Nucleus accumbens (tissue), 56 donors: Measurements from ENCODE around the gene HAT1.

Experiments
- DNase-seq, 56 donors: peaks; one replicate each; lab custom pipeline; 2025; lab: John Stamatoyannopoulos, UW

The HAT1 gene

GRCh38 chr2:171913517-171913916, 8.7 kb upstream of the HAT1 start:
- DNase-seq, result no peak

DNA sequence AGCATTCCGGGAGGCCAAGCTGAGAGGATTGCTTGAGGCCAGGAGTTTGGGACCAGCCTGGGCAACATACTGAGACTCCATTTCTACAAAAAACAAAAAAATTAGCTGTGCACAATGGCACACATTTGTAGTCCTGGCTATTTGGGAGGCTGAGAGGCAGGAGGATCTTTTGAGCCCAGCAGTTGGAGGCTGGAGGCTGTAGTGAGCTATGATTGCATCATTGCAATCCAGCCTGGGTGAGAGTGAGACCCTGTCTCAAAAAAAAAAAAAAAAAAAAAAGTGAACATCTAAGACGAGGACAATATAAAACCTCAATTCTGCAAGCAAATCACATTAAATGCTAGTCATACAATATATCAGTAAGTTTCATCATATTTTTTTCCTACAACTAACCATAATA, 2.8 kb upstream of the HAT1 start:
- DNase-seq, result no peak

GRCh38 chr2:171921970-171922229, 361 bp upstream of the HAT1 start:
- no peak for DNase-seq

DNA sequence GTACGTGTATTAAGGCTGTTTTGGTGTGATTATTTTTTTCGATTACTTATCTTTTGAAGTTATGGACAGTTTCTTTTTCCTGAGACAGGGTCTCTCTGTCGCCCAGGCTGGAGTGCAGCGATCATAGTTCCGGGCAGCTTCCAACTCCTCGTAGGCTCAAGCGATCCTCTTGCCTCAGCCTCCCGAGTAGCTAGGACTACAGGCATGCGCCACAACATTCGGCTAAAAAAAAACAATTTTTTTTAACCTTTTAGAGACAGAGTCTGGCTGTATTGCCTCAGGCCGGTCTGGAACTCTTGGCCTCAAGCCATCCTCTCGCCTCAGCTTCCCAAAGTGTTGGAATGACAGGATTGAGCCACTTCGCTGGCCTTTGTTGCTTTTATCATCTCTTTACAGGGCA, 945 bp downstream of the HAT1 start:
- DNase-seq, result no peak

- DNase-seq, result no peak
Observed at GRCh38 chr2:171924170-171924942, 2.1 kb downstream of the HAT1 start.

DNA sequence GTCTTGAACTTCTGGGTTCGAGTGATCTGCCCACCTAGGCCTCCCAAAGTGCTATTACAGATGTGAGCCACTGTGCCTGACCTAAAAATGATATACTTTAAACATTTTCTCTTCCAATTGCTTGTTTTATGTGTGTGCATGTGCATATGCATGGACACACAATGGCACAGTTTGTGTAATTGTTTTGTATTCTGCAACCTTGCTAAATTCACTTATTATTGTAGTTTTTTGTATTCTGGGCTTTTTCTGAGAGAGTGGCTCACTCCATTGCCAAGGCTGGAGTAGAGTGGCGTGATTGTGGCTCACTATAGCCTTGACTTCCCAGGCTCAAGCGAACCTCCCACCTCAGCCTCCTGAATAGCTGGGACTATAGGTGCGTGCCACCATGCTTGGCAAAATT, 8.1 kb downstream of the HAT1 start:
- no peak for DNase-seq

GRCh38 chr2:171939058-171939742, 16.9 kb downstream of the HAT1 start:
- no peak for DNase-seq

GRCh38 chr2:171939743-171940071, 17.4 kb downstream of the HAT1 start:
- DNase-seq, result no peak

GRCh38 chr2:171941316-171941699, 19.0 kb downstream of the HAT1 start:
- DNase-seq, result no peak

DNA sequence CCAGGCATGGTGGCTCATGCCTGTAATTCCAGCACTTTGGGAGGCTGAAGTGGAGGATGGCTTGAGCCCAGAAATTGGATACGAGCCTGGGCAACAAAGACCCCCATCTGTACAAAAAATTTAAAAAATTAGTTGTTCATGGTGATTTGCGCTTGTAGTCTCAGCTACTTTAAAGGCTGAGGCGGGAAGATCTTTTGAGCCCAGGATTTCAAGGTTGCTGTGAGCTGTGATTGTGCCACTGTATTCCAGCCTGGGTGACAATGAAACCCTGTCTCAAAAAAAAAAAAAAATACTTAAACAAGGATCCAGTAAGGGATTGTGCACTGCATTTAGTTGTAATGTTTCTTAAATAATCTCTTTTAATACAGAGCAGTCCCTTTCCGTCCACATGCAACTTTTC, 21.6 kb downstream of the HAT1 start:
- no peak for DNase-seq

DNA sequence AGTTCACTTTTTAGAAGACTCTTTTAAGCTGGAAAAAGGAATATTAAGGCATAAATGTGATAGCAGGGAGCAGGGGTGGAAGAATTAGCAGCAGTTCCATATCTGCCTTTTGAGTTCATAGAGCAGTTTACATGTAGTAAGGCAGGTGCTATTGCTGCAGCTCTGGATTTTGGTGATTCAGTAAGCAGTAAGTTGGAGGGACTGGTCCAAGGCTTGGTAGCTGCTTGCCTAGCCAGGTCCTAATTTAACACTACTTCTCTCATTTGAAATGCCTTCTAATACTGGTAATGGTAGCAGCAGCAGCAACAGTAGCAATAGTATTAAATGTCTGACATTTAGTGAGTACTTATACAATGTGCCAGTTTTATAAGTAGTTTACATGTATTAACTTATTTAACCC, 30.0 kb downstream of the HAT1 start:
- DNase-seq, result no peak

GRCh38 chr2:171952748-171953147, 30.5 kb downstream of the HAT1 start:
- no peak for DNase-seq

GRCh38 chr2:171956135-171956825, 34.0 kb downstream of the HAT1 start:
- DNase-seq, result no peak

DNA sequence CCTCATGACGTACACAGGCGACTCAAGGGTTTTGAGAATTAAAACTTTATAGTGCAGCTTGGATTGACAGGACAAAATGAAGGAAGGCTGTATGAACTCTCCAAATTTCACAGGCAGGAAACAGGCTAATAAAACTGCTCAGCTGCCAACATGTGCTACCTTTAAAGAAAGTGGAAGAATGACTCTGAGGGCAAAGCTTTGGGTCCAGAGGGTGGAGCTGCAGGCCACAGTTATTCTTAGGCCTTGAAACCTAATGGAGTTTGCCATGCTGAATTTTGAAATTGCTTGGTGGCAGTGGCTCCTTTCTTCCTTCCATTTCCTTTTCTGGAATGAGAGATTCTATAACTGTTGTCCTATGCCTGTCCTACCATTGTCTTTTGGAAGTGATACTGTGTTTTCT, 34.8 kb downstream of the HAT1 start:
- DNase-seq, result no peak

- DNase-seq, result no peak
Observed at GRCh38 chr2:171958475-171958874, 36.2 kb downstream of the HAT1 start.

- no peak for DNase-seq
Observed at GRCh38 chr2:171959998-171960397, 37.7 kb downstream of the HAT1 start.

- DNase-seq, result no peak
Observed at GRCh38 chr2:171960570-171960969, 38.3 kb downstream of the HAT1 start.

DNA sequence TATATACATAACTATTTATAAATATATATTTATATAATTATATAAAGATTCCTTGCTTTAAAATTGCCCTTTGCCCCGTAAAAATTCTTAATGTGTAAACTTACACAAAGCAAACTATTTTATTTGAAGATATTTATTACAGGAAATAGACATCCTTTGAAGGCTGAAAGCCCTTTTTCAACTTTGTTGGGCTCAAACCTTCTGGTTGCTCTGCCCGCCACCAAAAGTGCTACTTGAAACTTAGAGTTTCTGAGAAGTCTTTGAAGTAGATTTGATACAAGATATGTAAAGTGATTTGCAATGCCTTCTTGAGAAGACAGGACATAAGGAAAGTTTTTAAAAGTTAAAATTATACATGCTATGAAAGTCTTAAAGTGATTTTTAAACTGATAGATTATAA, 40.9 kb downstream of the HAT1 start:
- DNase-seq, result no peak

DNA sequence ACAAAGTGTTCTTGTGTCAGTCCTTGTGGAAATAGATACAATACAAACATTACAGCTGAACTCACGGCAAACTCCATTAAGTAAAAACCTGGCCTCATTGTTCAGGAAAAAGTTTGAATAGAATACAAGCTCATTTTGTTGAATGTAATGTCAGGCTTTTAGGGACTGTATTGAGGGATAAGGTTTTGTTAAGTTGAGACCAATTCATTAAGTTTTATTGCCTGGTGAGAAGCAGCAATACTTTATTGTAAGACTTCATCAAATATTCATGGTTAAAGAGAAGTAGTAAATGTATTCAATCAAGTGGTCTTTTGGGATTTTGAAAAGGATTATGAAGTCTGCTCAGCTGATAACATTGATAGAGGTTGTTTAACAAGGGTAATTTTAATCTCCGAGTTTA, 42.0 kb downstream of the HAT1 start:
- DNase-seq, result no peak

DNA sequence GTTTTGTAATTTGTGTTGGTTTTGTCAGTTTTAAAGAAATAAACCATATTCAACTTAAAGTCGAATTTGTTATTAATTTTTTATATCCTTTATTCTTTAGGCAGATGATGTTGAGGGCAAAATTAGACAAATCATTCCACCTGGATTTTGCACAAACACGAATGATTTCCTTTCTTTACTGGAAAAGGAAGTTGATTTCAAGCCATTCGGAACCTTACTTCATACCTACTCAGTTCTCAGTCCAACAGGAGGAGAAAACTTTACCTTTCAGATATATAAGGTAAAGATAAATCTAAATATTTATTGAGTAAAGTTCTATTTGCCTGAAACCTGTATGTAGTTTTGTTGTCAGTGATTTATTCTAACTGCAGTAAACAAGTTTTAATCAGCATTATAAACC, 43.0 kb downstream of the HAT1 start:
- no peak for DNase-seq

GRCh38 chr2:171965661-171966060, 43.4 kb downstream of the HAT1 start:
- no peak for DNase-seq

DNA sequence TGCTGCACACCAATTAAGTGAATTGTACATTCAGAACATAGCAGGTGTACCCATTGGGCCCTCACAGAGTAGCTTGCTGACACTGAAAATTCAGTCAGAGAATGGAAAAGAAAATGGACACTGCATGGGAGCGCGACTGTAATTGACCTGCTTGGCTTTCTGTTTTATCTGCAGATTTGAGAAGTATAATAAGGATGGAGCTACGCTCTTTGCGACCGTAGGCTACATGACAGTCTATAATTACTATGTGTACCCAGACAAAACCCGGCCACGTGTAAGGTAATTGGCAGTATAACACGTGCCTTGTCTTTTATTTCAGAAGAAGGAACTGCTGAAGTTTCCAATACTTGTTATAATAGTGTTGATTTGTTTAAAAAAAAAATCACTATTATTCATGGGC, 44.0 kb downstream of the HAT1 start:
- no peak for DNase-seq
